GM19324 (cell line): ENCODE measurements around the gene ECT2.
"Not testable (repeated sequence)": the region's sequence is repeated elsewhere in the genome, so short reads cannot be mapped to it uniquely, and the experiment has no call there.

ENCODE experiments used
- ATAC-seq: cut with Tn5 transposase; IDR thresholded peaks from one replicate; pipeline ENCODE4 v1.9.1; 2021; ENCODE audit warnings: mild to moderate bottlenecking, moderate library complexity; ENCODE audit not compliant: unreplicated experiment, low FRiP score

Gene ECT2, protein sequence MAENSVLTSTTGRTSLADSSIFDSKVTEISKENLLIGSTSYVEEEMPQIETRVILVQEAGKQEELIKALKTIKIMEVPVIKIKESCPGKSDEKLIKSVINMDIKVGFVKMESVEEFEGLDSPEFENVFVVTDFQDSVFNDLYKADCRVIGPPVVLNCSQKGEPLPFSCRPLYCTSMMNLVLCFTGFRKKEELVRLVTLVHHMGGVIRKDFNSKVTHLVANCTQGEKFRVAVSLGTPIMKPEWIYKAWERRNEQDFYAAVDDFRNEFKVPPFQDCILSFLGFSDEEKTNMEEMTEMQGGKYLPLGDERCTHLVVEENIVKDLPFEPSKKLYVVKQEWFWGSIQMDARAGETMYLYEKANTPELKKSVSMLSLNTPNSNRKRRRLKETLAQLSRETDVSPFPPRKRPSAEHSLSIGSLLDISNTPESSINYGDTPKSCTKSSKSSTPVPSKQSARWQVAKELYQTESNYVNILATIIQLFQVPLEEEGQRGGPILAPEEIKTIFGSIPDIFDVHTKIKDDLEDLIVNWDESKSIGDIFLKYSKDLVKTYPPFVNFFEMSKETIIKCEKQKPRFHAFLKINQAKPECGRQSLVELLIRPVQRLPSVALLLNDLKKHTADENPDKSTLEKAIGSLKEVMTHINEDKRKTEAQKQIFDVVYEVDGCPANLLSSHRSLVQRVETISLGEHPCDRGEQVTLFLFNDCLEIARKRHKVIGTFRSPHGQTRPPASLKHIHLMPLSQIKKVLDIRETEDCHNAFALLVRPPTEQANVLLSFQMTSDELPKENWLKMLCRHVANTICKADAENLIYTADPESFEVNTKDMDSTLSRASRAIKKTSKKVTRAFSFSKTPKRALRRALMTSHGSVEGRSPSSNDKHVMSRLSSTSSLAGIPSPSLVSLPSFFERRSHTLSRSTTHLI

DNA sequence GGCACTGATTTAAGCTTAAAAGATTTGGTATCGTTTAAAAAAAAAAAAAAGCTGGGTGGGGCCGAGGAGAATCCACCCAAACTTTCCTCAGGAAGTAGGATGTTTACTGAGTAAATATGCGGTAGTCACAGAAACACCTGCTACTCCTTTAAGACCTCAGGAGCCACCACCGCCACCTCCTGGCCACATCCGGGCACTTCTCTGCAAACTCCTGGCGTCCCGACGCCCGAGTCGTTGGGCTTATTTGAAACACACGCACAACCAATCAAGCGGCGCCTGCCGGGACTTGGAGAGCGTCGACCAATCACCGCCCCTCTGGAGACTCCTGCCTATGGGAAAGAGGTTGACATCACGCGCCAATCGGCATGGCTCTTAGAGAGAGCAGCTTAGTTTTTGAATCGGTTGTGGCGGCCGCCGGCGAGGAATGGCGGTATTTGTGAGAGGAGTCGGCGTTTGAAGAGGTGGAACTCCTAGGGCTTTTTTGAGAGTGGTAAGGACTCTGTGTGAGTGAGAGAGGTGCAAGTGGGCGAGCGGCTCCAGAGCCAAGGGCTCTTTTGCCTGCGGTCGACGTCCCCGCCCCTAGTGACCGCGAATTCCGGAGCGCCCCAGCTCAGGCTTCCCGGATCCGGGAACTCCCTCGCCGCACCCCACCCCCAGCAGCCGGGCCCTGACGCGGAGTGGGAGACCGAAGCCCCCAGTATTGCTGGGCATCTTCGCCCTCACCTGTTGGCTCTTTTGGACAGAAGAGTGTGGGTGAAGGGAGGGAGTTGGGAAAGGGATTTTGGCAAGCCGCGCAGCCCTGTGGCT, at the start of gene ECT2:
Gene ECT2 (plus strand): TSS at position 359 of the 807 bp plus-strand sequence. CDS start 3,805 bp downstream, outside the sequence.
- peak; percentile 100 for ATAC-seq

DNA sequence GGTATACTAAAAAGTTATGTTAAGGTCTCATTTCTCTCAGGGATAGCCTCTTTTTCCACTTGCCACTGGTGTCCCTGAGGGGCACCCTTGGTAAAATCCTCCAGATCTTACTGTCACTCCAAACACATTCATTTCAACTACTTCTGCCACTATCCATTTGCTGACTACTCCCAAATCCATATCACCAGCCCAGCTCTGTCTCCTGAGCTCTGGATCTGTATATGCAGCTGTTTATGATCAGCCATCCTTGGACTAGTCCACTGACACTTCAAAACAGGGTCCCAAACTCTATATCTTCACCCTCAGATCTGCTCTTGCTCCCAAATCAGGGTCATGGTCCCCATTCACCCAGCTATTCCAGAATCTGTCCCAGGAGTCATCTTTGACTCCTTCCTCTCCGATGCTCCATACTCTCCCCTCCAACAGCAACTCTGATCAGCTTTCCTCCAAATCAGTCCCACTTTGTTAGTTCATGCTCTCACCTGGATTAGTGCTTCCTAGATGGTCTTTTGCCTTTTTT, 49.5 kb upstream of the ECT2 start:
- no peak for ATAC-seq

DNA sequence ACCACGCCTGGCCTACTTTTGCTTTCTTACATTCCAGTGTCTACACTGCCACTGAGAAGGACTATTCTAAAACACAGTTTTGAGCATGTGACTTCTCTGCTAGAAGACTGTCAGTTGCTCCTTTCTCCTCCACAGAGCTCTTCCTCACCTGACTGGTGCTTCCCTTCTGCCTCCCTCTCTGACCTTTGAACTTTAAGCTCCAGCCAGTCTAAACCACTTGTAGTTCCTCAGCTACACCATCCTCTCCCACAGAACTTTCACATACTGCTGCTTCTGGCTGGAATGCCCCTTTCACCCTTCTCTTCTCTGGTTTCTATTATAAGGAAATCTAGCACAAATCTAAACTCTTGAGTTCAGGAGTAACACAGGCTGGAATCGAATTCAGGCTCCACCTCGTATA, 48.8 kb upstream of the ECT2 start:
- ATAC-seq: no peak

DNA sequence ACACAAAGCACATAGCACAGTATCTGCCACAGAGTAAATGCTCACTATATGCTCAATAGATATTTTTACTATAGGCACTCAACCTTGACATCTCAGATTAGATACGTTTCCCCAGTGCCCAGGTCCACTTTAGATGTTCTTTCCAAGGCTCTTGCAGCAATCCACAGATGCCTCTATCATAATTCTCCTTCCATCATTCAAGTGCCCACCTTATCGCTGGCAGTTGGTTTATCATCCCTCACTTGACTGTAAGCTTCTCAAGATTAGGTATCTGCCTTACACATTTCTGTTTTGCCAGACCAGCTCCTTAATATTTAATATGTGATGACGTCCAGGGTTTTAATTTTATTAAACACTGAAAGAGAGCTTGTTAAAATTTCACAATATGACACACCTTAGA, 48.3 kb upstream of the ECT2 start:
- no peak for ATAC-seq

DNA sequence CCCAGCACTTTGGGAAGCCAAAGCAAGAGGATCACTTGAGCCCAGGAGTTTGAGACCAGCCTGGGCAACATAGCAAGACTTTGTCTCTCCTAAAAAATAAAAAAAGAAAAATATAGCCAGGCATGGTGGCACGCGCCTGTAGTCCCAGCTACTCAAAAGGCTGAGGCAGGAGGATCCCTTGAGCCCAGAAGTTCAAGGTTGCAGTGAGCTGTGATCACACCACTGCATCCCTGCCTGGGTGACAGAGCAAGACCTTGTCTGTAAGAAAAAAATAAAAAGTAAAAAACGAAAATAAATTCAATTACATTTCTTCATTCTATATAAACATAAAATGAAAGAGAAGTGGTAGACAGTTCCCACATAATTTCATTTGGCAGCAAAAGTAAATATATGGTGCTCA, 47.8 kb upstream of the ECT2 start:
- not testable (repeated sequence) for ATAC-seq

DNA sequence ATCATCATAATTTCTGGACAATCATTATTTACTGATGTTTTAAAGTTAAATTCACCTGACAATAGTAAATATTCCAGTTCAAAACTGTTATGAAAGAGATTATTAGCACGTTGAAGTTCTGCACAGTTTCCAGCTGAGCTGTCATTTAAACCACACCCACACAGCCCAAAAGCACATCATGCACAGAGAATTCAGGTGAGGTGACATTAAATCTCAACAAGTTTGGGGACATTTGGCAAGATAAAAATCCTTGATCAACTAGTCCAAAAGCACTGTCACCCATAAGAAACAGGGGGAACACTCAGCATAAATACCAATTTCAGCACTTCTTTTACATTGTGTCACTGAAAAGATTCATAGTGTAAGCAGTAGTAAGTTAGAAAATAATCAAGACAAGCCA, 46.5 kb upstream of the ECT2 start:
- ATAC-seq: no peak

DNA sequence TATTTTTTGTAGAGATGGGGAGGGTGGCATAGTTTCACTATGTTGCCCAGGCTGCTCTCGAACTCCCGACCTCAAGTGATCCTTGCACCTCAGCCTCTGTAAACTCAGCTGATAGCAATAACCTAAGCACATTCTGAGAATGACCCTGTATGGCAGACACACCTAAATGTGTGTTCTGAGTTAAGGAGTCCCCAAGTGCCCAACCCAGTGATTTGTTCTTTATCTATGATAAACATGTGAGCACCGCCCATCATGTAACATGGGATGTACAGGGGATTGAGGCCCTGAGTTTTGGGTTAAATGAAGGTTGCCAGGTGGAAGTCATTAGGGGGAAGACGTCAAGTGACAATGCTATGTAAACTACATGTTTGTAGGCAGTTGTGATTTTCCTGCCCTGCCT, 45.4 kb upstream of the ECT2 start:
- ATAC-seq: no peak

DNA sequence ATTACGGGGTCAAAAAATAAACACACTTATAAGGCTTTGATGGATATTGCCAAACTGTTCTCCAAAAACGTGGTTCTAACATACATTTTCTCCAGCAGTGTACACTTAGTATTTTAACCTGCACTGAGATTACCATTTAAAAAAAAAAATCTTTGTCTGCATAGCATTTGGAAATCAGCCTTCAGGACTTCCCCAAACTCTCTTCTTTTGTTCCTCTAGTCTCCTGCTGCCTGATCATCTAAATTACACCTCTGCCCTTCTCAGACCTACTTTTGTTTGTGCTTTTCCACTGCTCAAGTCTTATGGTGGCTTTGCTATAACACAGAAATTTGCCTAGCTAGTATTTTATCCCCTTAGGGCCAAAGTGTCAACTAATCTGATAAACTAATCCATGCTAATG, 43.5 kb upstream of the ECT2 start:
- no peak for ATAC-seq

DNA sequence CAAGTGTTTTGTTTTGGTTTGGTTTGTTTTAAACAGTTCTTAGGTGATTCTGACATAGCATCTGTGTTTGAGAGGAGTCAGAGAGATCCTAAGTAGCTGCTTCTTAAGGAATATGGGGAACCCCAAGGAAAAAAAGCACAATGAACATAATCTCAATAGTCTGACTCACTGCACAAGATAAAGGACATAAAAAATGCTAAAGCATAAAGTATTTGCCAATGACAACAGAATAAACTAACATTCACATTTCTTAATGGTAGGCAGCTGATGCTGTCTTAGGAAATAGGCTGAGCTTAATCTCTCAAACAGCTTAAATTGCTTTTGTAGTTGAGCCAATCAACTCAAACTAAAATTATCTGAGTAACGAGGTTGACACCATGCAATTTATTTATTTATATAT, 42.6 kb upstream of the ECT2 start:
- ATAC-seq: no peak

DNA sequence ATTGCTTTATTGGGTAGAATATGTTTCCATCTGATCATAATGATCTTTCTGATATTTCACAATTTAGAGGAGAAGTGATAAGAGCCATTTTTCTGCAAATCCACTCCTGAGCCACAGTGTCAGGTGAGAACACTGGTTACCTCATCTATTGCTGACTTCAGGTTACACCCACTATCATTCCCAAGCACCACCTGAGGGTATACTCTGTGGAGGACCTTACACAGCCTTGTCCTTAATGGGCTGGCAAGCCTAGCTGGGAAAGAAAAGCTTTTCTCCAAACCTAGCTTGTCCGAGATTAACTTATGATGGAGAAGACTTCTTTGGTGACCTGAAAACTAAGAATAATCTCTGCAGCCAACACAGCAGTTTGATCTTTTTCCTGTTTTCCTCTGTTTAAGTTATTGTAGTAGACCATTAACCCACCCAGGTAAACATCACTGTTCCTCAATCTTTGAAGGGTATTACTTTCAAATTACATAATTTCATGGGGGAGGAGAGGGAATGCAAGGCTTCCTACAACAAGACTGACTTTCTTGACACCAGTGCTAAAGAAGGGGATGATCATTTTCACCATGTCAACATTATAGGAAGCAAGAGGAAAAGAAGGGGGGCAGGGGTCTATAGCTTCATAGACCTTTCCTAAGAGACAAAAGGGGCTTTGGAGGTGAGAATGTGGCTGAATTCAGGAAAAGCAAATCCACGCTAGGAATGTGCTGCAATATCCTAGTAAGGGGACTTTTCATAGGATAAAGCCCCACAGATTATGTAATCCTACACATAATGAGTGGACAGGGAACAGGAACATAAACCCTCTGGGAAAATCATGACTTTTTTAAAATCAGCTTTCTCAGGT, 41.4 kb upstream of the ECT2 start:
- no peak for ATAC-seq

DNA sequence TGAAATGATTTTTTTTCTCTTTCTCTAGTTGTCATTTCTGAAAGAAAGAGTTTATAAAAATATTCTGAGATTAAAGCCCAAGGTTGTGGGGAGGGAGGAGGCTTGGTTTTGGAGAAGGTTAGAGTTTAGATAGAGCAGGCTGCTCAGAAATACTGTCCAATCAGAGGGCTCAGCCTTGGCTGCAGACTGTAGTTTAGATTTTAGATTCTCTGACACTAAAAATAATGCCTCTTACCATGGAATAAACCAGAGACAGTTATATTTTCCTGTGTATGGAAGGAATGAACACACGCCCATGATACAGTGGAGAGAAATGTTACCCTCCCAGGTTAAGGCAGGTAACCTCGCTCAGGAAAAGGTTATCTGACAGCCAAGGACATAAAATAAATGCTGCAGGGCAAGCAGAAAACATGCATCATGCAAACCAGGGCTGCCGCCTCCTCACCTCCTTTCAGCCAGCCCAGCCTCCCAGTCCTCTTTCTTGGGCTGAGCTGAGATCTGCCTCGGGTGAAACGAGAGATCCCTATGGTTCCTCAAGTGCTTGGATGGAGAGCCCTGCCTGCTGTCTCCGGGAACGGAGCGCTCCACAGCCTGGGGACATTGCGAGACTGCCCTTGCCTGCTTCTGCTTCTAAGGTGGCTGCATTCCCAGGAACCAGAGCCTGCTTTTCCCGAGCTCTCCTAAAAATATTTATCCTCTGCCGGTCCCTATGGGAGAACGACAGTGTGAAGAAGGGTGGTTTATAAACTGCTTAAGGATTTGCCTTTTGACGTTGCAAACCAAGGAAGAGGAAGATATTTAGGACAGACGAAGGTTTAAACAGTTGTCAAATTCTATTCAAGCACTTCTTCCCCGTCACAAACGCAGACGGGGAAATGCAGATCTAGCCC, 40.5 kb upstream of the ECT2 start:
- peak; percentile 4 for ATAC-seq

DNA sequence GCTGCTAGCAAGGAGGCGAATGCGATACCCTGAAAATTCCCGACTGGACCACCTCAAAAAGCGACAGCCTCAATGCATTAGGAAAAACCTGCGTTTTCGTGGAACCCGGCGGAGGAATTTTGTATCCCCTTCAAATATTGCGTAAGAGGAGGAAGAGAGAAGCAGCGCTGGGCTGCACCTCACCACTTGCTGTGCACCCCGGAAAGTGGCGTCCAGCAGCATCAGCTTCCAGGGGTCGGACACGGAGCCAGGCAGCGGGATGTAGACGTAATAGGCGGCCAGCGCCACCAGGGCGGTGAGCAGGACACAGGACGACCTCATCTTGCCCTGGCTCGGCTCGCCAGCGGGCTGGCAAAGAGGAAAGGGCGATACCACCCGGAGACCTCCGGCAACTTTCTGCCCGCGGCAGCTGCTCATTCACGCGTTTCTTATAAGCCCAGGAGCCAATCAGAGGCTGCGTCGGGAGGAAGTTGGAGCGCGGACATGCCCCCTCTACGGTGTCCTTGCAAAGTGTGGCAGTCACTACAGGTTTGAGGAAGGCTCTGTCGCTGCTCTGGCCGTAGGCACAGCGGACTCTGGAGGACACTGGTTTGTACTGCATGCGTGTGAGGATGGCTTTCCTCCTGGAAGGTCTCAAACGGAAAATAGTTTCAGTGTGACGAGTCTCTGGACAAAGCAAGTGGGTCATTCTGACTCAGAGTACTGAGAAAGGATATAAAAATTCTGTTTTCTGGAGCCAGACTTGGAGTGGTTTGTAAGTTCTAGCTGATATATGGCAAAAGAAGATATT, 39.7 kb upstream of the ECT2 start, which contains the start of gene NCEH1:
Gene NCEH1 (minus strand): TSS at position 404 of the 790 bp plus-strand sequence. CDS start 83 bp downstream, at position 321.
- ATAC-seq: peak; percentile 100

DNA sequence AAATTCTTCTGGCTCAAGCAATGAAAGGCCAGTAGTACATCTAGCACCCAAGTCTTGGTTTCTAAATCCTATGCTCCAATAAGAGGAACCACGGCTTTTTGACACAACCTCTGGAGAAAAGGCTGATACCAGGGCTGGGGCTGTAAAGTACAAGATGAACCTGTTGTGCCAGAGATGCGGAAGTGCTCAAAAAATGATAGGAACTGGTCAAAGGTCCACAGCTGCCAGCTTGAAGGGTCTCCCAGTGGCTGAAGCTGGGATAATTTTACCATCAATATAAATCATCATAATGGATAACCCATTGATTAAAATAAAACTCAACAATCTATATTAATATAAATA, 39.1 kb upstream of the ECT2 start:
- ATAC-seq: peak; percentile 2

DNA sequence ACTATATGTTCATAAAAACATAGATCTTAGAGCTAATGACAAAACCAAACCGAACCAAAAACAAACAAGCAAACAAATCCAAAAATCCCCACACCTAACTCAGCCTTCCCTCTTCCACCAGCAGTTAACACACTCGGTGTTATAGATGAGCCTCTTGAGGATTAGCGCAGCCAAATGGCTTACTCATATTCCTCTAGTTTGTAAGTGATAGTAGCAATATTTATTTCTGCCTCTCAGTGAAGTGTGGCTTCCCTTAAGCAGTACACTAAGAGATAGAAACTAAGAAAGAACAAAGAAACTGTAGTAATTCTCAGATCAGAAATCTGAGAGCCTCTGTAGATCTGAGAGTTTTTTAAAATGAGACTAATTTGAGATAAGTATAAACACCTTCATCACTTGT, 37.2 kb upstream of the ECT2 start:
- ATAC-seq: no peak

DNA sequence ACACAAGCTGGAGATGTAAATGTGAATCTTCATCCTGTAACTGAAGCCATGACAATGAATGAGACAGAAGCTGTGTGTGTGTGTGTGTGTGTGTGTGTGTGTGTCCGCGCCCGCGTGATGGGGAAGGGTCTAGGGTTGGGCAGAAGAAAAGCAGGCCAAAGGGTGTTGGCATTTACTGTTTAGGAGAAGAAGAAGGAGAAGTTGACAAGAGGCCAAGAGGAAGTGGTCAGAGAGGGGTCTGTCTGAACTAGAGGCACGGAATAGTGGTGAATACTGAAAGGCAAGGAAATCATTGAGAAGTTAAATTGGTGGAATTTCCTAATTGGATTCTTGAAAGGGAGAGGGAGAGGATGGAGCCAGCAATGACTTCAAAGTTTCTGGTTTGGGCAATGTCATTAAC, 34.0 kb upstream of the ECT2 start:
- no peak for ATAC-seq

DNA sequence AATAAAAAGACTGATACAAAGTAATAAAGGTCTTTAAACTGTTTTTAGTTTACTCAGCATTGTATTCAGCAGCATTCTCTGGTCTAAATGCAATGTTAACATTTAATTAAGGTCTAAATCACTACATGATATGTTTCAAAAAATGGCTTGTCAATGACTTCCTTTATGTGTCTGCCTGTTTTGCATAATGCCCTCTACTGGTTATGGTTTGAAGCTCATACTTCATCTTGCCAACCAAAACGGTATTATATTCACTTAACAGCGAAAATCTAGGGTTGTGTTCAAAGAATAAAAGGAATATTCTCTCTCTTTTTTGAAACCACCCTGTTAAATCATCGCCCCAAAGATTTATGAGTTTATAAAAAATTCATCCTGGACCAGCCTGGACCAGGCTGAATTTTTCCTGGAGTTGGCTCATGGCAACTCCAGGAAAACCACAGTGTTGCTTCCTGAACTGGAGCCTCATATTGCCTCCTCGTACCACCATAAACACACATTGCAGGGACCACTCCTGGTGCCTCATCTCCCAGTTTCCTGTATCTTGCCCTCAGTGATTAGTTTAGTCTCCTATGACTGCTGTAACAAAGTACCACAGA, 32.9 kb upstream of the ECT2 start:
- no peak for ATAC-seq

DNA sequence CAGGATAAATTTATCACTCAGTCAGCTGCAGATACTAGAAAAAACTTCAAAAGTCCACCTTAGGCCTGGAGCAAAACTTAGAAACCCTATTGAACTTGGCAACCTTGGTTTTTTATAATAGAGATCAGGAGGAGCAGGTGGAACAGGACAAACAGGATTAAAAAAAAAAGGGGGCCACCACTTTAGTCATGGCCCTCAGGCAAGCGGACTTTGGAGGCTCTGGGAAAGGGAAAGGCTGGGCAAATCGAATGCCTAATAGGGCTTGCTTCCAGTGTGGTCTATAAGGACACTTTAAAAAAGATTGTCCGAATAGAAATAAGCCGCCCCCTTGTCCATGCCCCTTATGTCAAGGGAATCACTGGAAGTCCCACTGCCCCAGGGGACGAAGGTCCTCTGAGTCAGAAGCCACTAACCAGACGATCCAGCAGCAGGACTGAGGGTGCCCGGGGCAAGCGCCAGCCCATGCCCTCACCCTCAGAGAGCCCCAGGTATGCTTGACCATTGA, 27.9 kb upstream of the ECT2 start:
- not testable (repeated sequence) for ATAC-seq
